ENCODE data around the gene PGK2.

Gene PGK2

GRCh38 chr6:49739423-49739822 is 47.7 kb downstream of the PGK2 start:
- in situ Hi-C loops (cut with MboI; ENCODE audit: low sequenced_read_pairs) = no loop called here

- in situ Hi-C loops (cut with MboI; ENCODE audit: low sequenced_read_pairs) = no loop called here
These were observed 51.0 kb downstream of the PGK2 start for GRCh38 chr6:49736017-49736508.
